Measurements from ENCODE around the gene TAF12. TPM values are rescaled to one million over a fixed set of nuclear protein-coding genes. Genes with fewer than 3 reads are reported as not detected.
A peak's percentile ranks its signal among the peaks of the same experiment; 100 is the strongest.
"Not testable (repeated sequence)": the region's sequence is repeated elsewhere in the genome, so short reads cannot be mapped to it uniquely, and the experiment has no call there.

TAF12 gene
- total RNA-seq, 4 donors from 2014 or later: 15.4 to 25.4 (median 18.4) TPM

- Histone ChIP-seq H3K4me1 (peaks cover 9 to 16% of the 10 kb centered on the region in 2 donors), H3K4me3 (replicated peaks in 1 of 3) (no peak overlapping the region), H3K9me3 (no peaks in the 10 kb centered on the region), H3K27me3 (no peaks in the 10 kb centered on the region), H3K36me3 (no peaks in the 10 kb centered on the region), H3K27ac (no peak overlapping the region)
- intact Hi-C loops (cut with DNase I): no loop called here
- TF ChIP-seq POLR2A (IDR thresholded peaks at IDR 0.05): no peak
- TF ChIP-seq CTCF (IDR thresholded peaks at IDR 0.05): no peak
- 95 to 97% methylated on average over 12 of the region's 12 CpGs for WGBS, 2 donors
- no peak for DNase-seq
Observed at GRCh38 chr1:28666806-28667205, 23.9 kb upstream of the TAF12 start.

GRCh38 chr1:28663871-28664470 is 21.1 kb upstream of the TAF12 start:
- peaks cover 9 to 11% of the 10 kb centered on the region in 2 donors for H3K4me1 ChIP-seq
- no peak overlapping the region for H3K27ac ChIP-seq
- intact Hi-C loops (cut with DNase I): no loop called here
- no peaks in the 10 kb centered on the region for H3K27me3 ChIP-seq
- WGBS, 2 donors: 51 to 54% methylated on average over 6 to 7 of the region's 7 CpGs
- TF ChIP-seq POLR2A (IDR thresholded peaks at IDR 0.05) (no peak), CTCF (IDR thresholded peaks at IDR 0.05) (no peak)
- no peaks in the 10 kb centered on the region for H3K36me3 ChIP-seq
- no peak for DNase-seq
- H3K9me3 ChIP-seq: no peaks in the 10 kb centered on the region
- H3K4me3 ChIP-seq (replicated peaks in 1 of 3): no peak overlapping the region

GRCh38 chr1:28656335-28656734 is 13.5 kb upstream of the TAF12 start:
- WGBS, 2 donors: 96 to 97% methylated on average over 6 of the region's 6 CpGs
- intact Hi-C loops (cut with DNase I): no loop called here
- Histone ChIP-seq H3K27me3 (no peaks in the 10 kb centered on the region), H3K4me3 (replicated peaks in 1 of 3) (no peak overlapping the region), H3K27ac (no peak overlapping the region), H3K36me3 (no peaks in the 10 kb centered on the region), H3K4me1 (no peaks in the 10 kb centered on the region), H3K9me3 (no peaks in the 10 kb centered on the region)
- DNase-seq: no peak
- TF ChIP-seq CTCF (IDR thresholded peaks at IDR 0.05): no peak
- TF ChIP-seq POLR2A (IDR thresholded peaks at IDR 0.05): no peak

GRCh38 chr1:28655448-28656311 is 12.8 kb upstream of the TAF12 start:
- H3K27ac ChIP-seq; DNase-seq; H3K36me3 ChIP-seq; H3K9me3 ChIP-seq; H3K4me3 ChIP-seq (replicated peaks in 1 of 3); H3K4me1 ChIP-seq; H3K27me3 ChIP-seq; intact Hi-C loops (cut with DNase I): not testable (repeated sequence)
- WGBS, 2 donors: 87 to 88% methylated on average over 10 of the region's 10 CpGs

- intact Hi-C loops (cut with DNase I); H3K27me3 ChIP-seq: not testable (repeated sequence)
- 73 to 76% methylated on average over 3 of the region's 3 CpGs for WGBS, 2 donors
Observed at GRCh38 chr1:28653870-28654269, 11.0 kb upstream of the TAF12 start.

GRCh38 chr1:28653063-28653462 is 10.2 kb upstream of the TAF12 start:
- H3K4me3 ChIP-seq (replicated peaks in 1 of 3); H3K27ac ChIP-seq; H3K4me1 ChIP-seq; H3K9me3 ChIP-seq; intact Hi-C loops (cut with DNase I); DNase-seq; H3K27me3 ChIP-seq; H3K36me3 ChIP-seq: not testable (repeated sequence)
- 89 to 91% methylated on average over 13 of the region's 13 CpGs for WGBS, 2 donors

More at GRCh38 chr1:28653870-28654269, 11.0 kb upstream of the TAF12 start:
- H3K27ac ChIP-seq; H3K9me3 ChIP-seq; H3K4me1 ChIP-seq; H3K36me3 ChIP-seq; H3K4me3 ChIP-seq (replicated peaks in 1 of 3): not testable (repeated sequence)
- DNase-seq: peak; percentile 10 to 18
